ENCODE measurements around the gene PROCR. TPM values are rescaled to one million over a fixed set of nuclear protein-coding genes. Genes with fewer than 3 reads are reported as not detected.

The PROCR gene
- total RNA-seq, 1 experiment from 2014 or later: 52.0 TPM

DNA sequence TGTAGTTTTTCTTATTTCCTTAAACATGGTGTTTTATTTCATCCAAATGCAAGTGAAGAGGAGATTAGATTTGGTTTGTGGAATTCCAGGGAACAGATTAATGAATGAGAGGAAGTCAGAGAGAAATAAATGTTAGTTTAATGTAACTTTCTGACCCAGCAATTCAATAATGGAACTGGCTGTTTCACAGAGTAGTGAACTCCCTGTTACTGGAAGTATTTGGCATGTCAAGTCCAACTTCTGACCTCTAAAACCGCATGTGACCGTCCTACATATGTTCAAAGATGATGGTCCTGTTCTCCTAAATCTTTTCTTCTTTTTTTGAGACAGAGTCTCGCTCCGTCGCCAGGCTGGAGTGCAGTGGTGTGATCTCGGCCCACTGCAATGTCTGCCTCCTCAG, 18.7 kb downstream of the PROCR start:
- CTCF ChIA-PET: no interaction called here
- no peaks in the 10 kb centered on the region for H3K9me2 ChIP-seq (ENCODE audit: insufficient read depth)
- no peaks in the 10 kb centered on the region for H3K79me2 ChIP-seq (ENCODE audit: insufficient read depth, low read length)
- H3K27me3 ChIP-seq (ENCODE audit: insufficient read depth, low read length): no peaks in the 10 kb centered on the region
- no peaks in the 10 kb centered on the region for H3K36me3 ChIP-seq (ENCODE audit: control insufficient read depth in 1 of 2, insufficient read depth in 2 of 2, low read length in 2 of 2)
- no TSS peak for BruUV-seq (replicated peaks)
- H3K9ac ChIP-seq (ENCODE audit: low read length): no peak overlapping the region
- H3K9me3 ChIP-seq (ENCODE audit: control insufficient read depth in 1 of 2, insufficient read depth in 1 of 2, low read depth in 1 of 2, low read length in 2 of 2): no peaks in the 10 kb centered on the region
- no peaks in the 10 kb centered on the region for H4K20me1 ChIP-seq (ENCODE audit: insufficient read depth)
- intact Hi-C loops (cut with micrococcal nuclease): no loop called here
- H3K27ac ChIP-seq (ENCODE audit: low read depth, low read length): no peak overlapping the region
- ATAC-seq: no peak
- no peak for DNase-seq (ENCODE audit: low read depth, low spot score)
- no peak overlapping the region for H2AFZ ChIP-seq (ENCODE audit: low read depth, low read length, poor library complexity, severe bottlenecking)
- H3K4me1 ChIP-seq (ENCODE audit: control insufficient read depth in 1 of 2, insufficient read depth in 2 of 2, low read length in 2 of 2): no peaks in the 10 kb centered on the region
- H3K4me2 ChIP-seq (ENCODE audit: low read length): no peak overlapping the region
- H3K4me3 ChIP-seq (replicated peaks in 1 of 2; ENCODE audit: low read depth in 1 of 2, low read length in 2 of 2): no peak overlapping the region
- no peak for TF ChIP-seq POLR2AphosphoS5 (IDR thresholded peaks at IDR 0.05; ENCODE audit: low read depth, low read length)
- no peak for TF ChIP-seq EGR1 (IDR thresholded peaks at IDR 0.05; ENCODE audit: low read depth)
- TF ChIP-seq ZNF274 (IDR thresholded peaks at IDR 0.05; ENCODE audit: low read depth, low read length): no peak
- TF ChIP-seq, protein P1, sequence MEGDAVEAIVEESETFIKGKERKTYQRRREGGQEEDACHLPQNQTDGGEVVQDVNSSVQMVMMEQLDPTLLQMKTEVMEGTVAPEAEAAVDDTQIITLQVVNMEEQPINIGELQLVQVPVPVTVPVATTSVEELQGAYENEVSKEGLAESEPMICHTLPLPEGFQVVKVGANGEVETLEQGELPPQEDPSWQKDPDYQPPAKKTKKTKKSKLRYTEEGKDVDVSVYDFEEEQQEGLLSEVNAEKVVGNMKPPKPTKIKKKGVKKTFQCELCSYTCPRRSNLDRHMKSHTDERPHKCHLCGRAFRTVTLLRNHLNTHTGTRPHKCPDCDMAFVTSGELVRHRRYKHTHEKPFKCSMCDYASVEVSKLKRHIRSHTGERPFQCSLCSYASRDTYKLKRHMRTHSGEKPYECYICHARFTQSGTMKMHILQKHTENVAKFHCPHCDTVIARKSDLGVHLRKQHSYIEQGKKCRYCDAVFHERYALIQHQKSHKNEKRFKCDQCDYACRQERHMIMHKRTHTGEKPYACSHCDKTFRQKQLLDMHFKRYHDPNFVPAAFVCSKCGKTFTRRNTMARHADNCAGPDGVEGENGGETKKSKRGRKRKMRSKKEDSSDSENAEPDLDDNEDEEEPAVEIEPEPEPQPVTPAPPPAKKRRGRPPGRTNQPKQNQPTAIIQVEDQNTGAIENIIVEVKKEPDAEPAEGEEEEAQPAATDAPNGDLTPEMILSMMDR (IDR thresholded peaks at IDR 0.05 in 2 of 3, conservative IDR thresholded peaks at IDR 0.05 in 1 of 3; ENCODE audit: borderline replicate concordance in 1 of 3, insufficient read depth in 1 of 3, low read depth in 2 of 3, low read length in 2 of 3): no peak
- no peak for TF ChIP-seq SRF (IDR thresholded peaks at IDR 0.05; ENCODE audit: low read depth)
- no peak for TF ChIP-seq SP1 (IDR thresholded peaks at IDR 0.05; ENCODE audit: low read depth)
- TF ChIP-seq, protein P2, sequence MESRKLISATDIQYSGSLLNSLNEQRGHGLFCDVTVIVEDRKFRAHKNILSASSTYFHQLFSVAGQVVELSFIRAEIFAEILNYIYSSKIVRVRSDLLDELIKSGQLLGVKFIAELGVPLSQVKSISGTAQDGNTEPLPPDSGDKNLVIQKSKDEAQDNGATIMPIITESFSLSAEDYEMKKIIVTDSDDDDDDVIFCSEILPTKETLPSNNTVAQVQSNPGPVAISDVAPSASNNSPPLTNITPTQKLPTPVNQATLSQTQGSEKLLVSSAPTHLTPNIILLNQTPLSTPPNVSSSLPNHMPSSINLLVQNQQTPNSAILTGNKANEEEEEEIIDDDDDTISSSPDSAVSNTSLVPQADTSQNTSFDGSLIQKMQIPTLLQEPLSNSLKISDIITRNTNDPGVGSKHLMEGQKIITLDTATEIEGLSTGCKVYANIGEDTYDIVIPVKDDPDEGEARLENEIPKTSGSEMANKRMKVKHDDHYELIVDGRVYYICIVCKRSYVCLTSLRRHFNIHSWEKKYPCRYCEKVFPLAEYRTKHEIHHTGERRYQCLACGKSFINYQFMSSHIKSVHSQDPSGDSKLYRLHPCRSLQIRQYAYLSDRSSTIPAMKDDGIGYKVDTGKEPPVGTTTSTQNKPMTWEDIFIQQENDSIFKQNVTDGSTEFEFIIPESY (IDR thresholded peaks at IDR 0.05; ENCODE audit: extremely low read depth, insufficient replicate concordance, low read length): no peak
- no peak for TF ChIP-seq FOSL1 (IDR thresholded peaks at IDR 0.05; ENCODE audit: low read depth)
- TF ChIP-seq, protein P3, sequence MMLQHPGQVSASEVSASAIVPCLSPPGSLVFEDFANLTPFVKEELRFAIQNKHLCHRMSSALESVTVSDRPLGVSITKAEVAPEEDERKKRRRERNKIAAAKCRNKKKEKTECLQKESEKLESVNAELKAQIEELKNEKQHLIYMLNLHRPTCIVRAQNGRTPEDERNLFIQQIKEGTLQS (IDR thresholded peaks at IDR 0.05): no peak
- TF ChIP-seq EZH2 (IDR thresholded peaks at IDR 0.05): no peak
- no peak for TF ChIP-seq EZH2phosphoT487 (IDR thresholded peaks at IDR 0.05; ENCODE audit: borderline replicate concordance)
- no peak for TF ChIP-seq ELF1 (IDR thresholded peaks at IDR 0.05; ENCODE audit: borderline replicate concordance, low read depth)
- TF ChIP-seq SIN3A (IDR thresholded peaks at IDR 0.05; ENCODE audit: low read depth): no peak
- TF ChIP-seq RAD21 (IDR thresholded peaks at IDR 0.05; ENCODE audit: low read depth): no peak
- no peak for TF ChIP-seq ZFX (IDR thresholded peaks at IDR 0.05)
- no peak for TF ChIP-seq CEBPB (IDR thresholded peaks at IDR 0.05; ENCODE audit: low read depth)
- TF ChIP-seq, protein P4, sequence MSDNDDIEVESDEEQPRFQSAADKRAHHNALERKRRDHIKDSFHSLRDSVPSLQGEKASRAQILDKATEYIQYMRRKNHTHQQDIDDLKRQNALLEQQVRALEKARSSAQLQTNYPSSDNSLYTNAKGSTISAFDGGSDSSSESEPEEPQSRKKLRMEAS (IDR thresholded peaks at IDR 0.05): no peak
- no peak for TF ChIP-seq YY1 (IDR thresholded peaks at IDR 0.05; ENCODE audit: extremely low read depth, insufficient replicate concordance, low read depth, low read length)
- TF ChIP-seq JUND (IDR thresholded peaks at IDR 0.05): no peak
- no peak for TF ChIP-seq POLR2A (IDR thresholded peaks at IDR 0.05; ENCODE audit: borderline replicate concordance, extremely low read depth, insufficient read depth, insufficient read length)
- POLR2A ChIA-PET: no interaction called here
- RAD21 ChIA-PET (ENCODE audit: low non-redundant PET in 1 of 2, low total read pairs in 2 of 2, uncharacterized antibody in 2 of 2, unreplicated experiment in 2 of 2): no interaction called here
